HG03378 (cell line): ENCODE data around the gene BABAM2.

Source experiments
- ATAC-seq: cut with Tn5 transposase; IDR thresholded peaks from one replicate; pipeline ENCODE4 v1.9.1; 2021; ENCODE audit warnings: mild to moderate bottlenecking, moderate library complexity; ENCODE audit not compliant: unreplicated experiment

Gene BABAM2

DNA sequence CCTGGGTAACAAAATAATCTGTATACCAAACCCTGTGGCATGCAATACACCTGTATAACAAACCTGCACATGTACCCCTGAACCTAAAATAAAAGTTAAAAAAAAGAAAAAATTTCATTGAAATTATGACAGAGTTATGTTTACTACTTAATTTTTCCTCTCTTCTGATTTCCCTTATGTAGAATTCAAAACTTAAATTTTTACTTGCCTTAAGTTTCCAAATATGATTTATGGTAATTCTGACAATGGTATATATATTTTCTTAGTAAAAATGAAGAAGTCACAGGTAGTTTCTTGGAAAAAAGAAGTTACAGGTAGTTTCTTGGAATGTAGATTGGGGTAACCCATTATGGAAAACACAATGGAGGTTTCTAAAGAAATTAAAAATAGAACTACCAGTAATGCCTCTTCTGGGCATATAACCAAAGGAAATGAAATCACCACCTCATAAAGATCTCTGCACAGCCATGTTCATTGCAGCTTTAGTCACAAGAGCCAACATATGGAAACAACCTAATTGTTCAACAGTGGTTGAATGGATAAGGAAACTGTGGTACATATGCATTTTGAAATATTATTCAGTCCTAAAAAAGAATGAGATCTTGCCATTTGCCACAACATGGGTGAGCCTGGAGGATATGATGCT lies 164.9 kb downstream of the BABAM2 start:
- no peak for ATAC-seq

DNA sequence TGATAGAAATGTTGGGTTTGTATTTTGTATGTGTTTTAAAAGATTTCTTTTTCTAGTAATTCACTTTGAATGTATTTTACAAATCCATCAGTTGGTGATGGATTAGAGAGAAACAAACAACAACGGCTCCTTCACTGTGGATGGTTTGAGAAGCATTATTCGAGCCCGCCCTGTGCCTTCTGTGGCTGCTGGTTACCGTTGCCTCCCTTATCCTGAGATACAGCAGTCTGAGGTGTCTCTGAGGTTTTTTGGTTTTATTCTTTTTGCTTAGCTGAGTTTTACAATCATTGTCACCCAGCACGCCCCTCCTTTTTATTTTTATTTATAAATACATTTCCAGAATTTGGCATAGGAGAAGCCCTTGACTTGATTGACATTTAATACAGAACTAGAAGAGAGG lies 168.3 kb downstream of the BABAM2 start:
- no peak for ATAC-seq

DNA sequence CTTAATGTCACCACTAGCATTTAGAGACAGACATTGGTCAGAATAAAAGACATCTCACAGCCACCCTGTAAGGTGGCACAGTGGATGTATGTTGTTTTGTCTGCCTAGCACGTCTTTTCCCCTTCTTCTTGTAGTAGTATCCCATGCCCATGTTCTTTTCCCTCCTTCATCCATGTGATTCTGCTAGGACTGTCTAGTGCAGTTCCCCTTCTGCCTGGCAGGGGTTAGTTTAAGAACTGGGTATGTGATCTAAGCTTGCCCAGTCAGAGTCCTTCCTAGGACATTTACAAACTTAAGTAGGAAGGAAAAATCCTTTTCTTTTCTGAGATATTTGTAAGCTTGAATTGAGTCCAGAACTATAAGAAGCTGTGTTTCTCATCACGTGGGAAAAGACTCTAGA lies 172.3 kb downstream of the BABAM2 start:
- no peak for ATAC-seq

DNA sequence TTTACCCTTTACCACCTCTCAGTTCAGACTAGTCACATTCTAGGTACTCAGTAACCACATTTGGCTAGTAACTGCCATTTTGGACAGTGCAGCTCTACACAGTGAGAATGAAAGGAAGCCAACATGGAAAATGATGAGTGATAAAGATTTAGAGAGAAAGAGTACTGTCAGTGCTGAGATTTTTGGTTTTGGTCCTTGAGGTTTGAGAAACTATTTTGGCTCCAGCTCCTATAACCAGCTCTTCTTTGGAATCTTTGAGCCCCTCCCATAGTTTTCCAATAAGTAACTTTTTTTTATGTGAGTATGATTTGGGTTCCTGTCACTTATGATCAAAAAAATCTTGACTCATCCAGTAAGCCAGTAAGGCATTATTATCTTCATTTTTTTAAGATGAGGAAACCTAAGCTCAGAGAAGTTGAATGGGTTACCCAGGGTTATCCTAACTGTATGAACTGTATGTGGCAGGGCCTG lies 173.0 kb downstream of the BABAM2 start:
- ATAC-seq, result no peak

DNA sequence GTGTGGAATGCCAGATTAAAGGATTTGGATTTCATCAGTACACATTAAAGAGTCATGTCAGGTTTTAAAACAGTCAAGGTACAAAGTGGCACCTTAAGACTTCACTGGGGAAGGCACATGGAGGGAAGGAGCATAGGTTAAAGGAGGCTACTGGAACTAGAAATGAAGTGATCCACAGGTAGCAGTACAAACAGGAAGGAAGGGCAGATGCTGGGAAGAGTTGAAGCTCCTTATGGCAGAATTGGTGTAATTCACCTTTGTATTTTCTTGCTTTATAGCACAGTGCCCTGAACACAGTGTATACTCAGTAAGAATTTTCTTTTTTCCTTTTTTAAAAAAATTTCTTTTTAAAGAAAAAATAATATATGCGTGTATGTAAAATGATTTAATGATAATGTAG lies 177.1 kb downstream of the BABAM2 start:
- no peak for ATAC-seq

DNA sequence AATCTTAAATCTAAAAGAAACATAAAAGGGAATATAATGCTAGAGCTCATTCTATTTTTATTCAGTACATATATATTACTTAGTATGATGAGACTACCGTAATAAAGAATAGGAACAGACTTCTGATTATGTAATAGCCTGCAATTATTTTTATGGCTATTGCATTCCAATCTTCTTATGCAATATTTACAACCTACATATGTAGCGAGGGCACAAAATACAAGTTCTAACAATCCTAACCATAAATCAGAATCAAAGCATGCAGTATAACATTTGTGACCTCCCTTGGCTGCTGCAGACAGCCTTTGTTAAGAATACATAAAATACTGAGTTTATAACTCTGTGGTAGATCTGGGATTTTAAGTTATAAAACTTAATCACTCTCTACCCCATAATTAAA lies 177.6 kb downstream of the BABAM2 start:
- ATAC-seq, result no peak

DNA sequence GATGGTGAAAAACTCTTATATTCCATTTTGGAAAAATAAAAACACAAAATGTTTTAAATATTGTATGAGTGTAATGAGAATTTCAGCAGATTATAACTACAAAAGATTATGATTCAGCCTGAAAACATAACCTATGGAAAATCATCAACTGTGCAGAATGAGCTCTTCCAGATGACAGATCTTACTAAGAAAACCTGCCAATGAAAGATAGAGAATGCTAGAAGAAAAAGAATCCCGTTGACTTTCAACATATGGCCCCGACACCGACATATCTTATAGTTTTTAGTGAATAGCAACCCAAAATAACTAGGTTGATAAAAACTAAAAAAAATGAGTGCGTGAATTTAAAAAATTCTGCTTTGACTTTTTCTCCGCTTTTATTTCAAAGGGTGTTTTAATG lies 178.0 kb downstream of the BABAM2 start:
- no peak for ATAC-seq

DNA sequence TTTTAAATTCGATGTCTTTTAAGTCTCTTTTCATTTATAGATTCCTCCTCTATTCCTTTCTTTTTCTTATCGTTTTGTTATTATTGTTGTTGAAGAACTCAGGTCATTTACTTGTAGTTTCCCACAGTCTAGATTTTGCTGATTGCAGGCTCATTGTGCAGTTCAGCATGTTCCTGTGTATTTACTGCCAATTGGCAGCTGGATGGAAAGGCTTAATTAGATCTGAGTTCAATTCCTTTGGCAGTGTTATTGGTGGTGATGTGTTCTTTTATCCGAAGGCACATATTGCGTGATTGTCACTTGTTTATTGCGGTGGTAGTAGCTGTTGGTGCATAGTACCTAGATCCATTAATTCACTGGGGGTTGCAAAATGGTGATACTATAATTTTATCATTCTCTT lies 180.7 kb downstream of the BABAM2 start:
- ATAC-seq, result no peak

DNA sequence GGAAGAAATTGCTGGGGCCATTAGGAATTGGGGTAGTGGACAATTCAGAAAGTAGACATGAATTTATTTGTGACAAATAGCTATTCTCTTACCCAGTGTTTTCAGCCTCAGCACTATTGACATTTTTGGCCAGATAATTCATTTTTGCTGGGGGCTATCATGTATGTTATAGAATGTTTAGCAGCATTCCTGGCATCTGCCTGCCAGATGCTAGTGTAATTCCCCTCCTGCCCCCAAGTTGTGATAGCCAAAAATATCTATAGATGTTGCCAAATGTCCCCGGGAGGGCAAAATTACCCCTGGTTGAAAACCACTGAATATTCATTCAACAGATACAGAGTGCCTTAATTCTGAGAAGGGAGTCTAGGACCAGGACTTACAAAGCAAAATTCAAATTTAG lies 183.6 kb downstream of the BABAM2 start:
- no peak for ATAC-seq

DNA sequence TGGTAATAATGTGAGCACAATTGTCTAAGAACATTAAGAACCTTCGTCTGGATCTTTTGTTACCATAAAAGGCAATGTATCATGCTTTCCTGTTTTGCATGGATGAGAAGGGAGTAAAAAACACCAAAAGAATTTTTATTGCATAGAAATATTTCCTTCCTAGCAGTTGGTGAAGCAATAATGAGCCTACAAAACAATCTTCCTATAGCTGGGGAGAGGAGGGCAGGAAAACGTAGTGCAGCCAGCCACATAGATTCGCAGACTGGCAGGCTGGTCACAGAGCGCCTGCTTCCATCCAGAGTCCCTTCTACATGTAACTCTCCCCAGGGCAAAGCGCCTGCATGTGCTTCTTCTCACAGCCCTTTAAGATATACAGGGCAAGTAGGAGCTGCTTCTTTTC lies 190.4 kb downstream of the BABAM2 start:
- ATAC-seq, result no peak

DNA sequence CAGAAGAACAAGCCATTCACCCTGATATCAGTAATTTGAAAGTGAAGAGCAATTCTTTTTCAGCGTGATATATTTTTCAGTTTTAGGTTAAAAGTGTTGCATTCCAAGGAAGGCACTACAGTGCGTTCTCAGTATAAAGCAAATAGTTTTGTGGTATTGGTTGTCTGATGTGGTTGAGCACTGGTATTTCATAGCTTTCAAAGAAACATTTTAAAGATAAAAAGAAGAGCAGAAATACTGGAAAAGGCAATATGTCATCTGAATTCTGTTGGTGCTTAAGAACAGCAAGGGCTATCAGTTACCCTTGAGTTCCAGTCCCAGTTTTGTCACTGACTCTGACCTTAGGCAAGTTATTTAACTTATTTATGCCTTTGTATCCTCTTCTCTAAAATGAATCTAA lies 191.6 kb downstream of the BABAM2 start:
- no peak for ATAC-seq

DNA sequence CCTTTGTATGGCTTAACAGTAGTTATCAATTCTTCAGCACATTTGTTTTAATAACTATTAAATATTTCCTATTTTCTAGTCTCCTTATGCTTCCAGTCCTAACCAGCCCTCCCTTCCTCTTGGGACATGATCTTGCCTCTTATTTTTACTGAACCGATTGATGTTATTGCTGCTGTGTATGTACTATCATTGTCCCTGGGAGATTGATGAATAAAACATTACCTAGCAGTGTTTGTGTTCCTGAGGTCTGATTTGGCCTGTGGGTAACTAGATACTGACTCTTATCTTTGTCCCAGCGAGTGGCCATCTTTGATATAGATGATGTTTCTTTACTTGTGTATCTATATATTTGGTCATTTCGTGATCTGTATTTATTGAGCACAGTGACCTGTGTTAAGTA lies 192.9 kb downstream of the BABAM2 start:
- no peak for ATAC-seq

DNA sequence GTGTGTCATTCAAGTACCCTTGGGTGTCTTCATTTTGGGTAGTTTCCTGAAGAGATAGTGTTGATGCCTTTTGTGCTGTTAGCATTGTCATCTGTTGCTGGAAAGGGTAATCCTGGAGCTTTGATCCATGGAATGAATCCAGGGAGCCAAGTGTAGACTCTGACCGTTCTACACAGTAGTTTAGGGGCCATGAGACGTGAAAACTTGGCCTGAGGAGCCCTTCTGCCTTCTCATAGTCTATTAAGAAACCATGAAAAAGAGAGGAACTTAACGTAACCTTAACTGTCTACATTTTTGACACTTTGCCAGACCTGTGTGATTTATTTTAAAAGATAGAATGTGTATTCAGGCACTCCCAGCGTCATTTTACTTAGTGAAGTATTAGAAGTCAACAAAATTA lies 194.0 kb downstream of the BABAM2 start:
- ATAC-seq, result no peak

DNA sequence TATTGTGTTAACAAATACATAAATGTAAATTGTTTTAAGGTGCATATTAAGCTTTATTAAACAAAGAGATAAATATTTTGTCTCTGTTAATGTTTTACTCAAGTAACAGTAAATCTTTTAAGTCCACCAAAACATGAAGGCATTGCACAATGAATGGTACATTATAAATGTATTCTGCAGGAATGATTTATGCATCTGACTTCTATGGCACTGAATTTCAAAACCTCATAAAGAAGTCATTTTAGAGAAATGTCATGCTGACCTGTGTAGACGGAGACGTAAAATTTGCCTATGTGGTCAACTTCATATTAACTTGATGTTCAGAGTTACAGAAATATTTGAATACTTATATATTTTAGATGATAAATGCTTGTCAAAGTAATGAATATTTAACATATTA lies 194.7 kb downstream of the BABAM2 start:
- no peak for ATAC-seq

DNA sequence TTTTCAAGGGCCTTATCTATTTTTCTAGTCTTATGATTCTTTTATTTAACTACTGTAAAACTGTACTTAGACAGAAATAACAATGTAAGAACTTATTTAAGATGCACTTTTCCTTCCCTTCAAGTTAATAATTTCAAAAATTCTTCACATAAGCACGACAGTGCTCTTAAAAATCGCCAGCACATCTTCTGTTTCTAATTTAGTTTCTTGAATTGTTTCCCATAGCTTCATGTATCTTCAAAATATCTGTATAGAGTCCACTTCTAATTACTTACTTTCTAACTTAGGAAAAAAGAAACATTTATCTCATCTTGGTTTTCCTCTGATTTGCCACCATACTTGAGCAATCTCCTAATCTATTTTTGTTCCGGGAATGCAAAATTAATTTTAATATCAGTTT lies 196.1 kb downstream of the BABAM2 start:
- ATAC-seq, result no peak

DNA sequence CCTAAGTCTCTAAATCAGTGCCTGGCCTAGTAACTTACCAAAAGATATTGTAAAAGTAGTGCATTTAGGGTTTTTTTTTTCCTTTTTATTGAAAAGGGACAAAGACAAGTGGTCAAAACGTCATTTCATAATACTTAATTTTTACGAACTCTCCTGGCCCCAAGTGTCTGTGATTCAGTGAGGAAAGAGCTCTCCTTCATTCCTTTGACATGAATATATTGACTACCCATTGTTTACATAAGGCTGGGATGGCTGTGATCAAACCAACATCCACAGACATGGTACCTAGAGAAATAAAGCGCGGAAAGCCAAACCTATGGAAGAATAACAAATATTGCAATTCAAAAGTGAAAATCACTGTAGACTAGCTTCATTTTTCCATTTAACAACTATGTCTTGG lies 198.4 kb downstream of the BABAM2 start:
- no peak for ATAC-seq

DNA sequence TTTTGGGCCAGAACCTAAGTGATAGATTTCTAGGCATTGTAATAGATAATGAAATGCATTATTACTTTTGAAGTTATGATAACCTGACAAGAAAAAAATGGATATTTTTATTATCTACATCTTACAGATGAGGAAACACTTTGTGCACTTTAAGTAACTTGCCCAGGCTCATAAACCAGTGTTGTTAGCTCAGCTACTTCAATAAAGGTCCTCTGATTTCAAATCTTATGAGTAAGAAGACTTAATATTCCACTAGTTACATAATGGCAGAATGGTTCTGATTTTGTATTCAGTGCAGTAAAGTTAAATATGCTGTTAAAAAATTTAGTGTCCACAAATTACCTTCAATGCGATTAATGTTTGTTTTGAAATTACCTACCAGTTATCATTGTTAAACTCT lies 199.0 kb downstream of the BABAM2 start:
- ATAC-seq, result no peak

DNA sequence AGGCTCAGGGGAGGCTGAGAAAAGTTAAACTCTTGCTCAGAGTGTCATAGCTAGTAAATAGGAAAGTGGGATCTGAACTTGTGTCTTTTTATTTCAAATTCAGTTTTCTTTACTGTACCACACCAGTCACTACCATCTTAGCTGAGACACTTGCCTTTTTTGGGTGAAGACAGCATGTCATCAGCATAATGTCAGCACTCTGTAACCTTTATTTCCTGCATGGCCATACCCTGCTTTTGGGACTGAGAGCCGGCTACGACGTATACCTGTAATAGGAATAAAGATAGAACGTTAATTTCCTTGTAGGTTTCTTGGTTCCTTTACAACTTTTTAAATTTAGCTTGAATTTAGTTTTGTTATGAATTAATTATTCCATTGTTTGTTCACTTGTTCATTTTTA lies 202.8 kb downstream of the BABAM2 start:
- no peak for ATAC-seq

DNA sequence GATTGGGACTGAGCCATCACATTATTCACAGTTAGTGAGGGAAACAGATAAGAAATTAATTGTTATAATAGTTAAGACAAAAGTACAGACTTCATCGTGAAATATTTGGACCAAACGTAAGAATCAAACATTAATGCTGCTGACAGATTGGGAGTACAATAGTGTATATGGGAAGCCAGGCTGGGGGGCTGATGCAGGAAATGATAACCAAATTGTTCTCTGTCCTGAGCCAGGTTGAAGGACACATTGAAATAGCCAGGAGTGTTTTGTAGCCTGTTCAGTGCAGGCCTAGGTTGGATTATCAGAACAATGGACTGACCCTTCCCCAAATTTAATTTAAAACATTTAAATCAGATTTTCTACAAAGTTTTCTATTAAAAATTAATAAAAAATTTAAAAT lies 203.2 kb downstream of the BABAM2 start:
- no peak for ATAC-seq

DNA sequence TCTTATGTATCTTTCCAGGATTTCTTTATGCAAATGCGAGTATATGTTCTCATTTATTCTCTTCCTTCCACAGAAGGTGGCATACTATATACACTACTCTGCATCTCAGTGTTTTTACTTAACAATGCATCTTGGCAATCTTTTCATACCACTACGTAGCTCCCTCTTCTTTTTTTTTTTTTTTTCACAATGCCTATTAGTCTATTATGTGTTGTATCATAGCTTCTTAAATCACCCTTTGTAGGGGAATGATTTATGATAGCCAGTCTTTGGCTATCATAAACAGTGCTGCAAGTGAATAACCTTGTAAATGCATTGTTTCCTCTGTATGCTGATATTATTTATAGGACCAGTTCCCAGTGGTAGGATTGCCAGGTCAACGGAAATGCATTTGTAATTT lies 204.2 kb downstream of the BABAM2 start:
- no peak for ATAC-seq

DNA sequence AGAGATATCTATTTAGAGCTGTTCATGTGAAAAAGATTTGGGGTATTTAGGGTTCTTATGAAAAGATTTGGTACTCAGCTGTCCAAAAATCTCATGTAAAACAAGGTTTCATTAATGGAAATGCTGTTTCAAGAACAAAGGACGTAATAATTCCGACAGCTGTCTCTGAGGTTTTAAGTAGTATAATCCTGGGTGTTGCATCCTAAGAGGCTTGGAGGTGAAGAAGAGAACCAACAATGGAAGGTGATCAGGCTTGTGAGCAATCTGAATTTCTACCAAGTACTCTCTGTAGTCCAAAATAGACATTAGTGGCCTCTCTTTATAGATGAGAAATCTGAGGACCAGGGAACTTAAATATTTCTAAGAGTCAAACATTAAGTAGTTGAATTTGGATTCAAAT lies 205.1 kb downstream of the BABAM2 start:
- no peak for ATAC-seq

DNA sequence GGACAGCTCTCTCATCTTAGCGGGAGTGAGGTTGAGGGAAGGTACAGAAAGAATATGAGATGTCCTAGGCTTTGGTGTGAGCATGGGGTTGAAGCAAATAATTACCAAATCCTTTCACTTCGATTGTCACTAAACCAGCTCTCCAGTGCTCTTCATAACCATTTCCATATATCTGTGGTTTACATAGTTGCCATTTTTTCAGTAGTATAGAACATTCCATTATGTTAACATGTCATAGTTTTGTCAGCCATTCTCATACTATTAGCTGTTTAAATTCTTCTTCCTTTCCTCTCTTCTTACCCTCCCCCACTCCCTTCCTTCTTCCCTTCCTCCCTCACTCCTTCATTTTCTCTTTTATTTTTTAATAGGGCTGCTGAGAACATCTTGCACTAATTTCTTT lies 205.9 kb downstream of the BABAM2 start:
- no peak for ATAC-seq

DNA sequence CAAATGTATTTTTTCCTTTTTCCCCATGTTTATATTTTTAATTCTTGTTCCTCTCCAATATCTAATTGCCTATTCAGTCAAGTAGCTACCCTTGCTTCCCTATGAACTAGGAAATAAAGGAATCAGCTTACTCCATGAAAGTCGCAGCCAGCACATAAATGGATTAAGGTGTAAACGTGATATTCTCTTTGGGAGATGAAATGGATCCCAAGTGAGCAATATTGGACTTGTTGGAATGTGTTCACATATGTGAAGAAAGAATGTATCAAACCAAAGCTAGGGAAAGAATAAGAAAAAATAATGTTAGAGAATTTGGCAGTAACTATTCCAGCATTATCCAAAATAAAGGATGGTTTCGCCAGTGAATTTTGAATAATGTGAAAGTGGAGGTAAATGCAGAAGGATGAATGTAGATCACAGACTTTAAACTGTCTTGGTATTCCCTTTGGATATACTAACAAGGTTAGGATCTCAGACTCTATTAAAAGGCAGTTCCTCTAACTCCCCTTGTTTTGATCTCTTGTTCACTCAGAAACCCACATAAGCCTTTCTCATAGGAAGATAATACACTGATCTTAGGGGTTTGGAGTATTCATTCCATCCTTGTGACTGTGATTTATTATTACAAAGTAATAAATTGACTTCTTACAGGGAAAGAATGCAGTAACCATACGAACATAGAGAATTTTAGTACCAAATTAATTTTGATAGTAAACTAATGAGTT lies 208.1 kb downstream of the BABAM2 start:
- no peak for ATAC-seq
